HG03025 (cell line): Measurements from ENCODE around the gene LDLR.
"Not testable (repeated sequence)": the region's sequence is repeated elsewhere in the genome, so short reads cannot be mapped to it uniquely, and the experiment has no call there.

Experiments
- ATAC-seq: cut with Tn5 transposase; IDR thresholded peaks from one replicate; pipeline ENCODE4 v1.9.1; 2021; ENCODE audit warnings: mild to moderate bottlenecking, moderate library complexity; ENCODE audit not compliant: unreplicated experiment, low FRiP score

The LDLR gene

DNA sequence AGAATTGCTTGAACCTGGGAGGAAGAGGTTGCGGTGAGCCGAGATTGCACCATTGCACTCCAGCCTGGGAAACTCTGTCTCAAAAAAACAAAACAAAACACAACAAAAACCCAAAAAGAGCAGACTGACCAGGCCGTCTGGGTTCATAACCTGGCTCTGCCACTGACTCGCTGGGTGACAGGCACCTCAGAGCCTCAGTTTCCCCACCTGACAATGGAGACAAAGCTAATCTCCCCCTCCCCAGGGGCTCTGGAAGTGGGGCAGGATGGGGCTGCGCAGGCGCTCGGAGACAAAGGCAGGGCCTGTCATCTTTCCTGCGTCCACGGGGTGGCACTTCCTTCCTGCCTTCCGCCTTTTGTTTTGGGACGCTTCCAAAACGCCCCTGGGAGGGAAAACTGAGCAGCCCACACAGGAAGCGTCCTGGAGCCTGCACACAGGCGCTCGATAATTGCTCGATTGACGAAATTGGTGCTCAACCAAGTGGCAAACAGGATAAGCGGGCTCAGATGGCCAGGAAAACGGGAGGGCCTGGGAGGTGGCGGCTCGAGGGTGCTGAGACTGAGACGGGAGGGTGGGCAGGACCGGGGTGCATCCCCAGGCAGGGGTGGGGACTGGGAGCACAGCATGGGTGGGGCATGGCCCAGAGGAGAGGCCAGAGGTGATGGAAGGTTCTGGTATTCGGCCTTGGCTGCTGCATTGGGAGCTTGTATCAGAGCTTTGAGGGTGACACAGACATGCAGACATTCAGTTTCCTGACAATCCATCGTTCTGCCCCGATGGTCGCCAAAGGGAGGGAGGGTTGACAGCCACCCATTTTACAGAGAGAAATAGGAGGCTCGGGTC is 48.5 kb downstream of the LDLR start:
- ATAC-seq, result no peak

DNA sequence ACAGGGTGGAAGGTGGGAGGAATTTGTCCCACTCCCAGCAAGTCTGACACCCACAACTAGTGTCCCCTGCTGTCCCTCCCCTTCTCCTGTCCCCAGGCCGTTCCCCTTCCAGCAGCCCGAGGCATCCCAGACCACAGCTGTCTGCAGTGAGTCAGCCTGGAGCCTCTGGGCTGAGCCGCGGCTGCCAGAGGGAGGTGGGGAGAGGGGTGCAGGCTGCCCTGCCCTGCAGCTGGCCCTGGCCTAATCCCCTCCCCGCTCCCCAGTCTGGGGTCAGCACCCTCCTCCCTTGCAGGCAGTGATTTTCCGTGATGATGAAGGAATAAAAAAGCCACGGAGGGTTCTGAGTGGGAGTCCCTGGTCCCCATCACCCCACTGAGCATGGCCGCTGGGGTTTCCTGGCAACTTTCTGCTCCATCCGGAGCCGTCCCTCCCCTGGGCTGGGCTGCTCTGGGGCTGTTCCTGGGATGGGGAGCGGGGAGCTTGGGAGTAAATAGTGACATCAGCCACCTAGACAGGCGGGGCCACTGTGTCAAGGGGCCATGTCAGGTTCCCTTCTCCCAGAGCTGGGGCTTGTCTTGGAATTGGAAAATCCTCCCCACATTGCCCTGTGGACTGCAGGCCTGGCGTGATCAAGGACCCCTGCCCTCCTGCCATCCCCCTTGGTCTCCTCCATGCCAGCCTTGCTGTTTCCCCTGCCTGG is 49.5 kb downstream of the LDLR start:
- no peak for ATAC-seq

GRCh38 chr19:11140023-11140538 is 50.8 kb downstream of the LDLR start:
- ATAC-seq, result not testable (repeated sequence)

GRCh38 chr19:11140896-11141295 is 51.6 kb downstream of the LDLR start:
- no peak for ATAC-seq

- no peak for ATAC-seq
Observed at GRCh38 chr19:11141937-11142527, 52.8 kb downstream of the LDLR start.

DNA sequence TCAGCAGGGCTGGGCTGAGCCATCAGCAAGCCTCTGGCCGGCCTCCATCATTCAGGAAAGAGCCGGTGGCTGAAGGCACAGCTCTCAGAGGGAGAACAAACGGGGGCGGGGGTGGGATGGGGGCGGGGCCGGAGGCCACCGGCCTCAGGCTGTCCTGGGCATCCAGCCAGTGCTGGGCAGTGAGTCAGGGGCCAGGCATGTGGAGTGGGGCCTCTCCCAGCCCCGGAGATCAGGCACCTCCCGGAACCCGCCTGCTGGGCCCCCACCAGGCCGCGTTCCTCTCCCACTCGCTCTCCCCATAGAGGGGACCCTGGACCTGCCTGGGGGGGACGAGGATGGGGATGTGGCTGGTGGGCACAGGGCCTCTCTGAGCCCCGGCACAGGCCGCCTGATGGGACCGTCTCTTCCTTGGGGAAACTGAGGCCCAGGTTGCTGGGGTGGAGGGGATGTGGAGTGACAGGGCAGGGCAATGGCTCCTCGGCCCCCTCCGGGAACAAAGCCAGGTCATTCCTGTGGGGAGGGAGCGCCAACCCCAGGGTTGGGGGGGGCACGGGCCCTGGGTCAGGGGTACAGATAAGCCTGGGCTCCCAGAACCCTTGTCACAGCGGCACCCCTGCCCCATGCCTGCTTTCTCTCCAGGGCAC is 53.4 kb downstream of the LDLR start:
- ATAC-seq, result no peak

DNA sequence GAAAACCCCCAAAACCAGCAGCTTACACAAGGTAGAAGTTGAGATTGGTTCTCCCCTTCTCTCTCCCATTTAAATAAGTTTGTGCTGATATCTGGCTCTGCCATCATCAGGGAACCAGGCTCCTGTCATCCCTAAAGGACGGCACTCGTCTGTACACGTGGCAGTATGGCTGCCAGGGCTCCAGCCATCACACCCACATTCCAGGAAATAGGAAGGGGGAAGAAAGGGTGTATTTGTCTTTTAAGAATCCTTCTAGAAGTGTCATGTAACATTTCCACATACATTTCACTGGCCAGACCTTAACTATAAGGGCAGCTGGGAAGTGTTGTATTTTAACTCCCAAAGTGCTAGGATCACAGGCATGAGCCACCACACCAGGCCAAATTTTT is 56.3 kb downstream of the LDLR start:
- no peak for ATAC-seq

GRCh38 chr19:11148001-11148400 is 58.7 kb downstream of the LDLR start:
- no peak for ATAC-seq

- ATAC-seq, result no peak
Observed at GRCh38 chr19:11151181-11151580, 61.9 kb downstream of the LDLR start.

DNA sequence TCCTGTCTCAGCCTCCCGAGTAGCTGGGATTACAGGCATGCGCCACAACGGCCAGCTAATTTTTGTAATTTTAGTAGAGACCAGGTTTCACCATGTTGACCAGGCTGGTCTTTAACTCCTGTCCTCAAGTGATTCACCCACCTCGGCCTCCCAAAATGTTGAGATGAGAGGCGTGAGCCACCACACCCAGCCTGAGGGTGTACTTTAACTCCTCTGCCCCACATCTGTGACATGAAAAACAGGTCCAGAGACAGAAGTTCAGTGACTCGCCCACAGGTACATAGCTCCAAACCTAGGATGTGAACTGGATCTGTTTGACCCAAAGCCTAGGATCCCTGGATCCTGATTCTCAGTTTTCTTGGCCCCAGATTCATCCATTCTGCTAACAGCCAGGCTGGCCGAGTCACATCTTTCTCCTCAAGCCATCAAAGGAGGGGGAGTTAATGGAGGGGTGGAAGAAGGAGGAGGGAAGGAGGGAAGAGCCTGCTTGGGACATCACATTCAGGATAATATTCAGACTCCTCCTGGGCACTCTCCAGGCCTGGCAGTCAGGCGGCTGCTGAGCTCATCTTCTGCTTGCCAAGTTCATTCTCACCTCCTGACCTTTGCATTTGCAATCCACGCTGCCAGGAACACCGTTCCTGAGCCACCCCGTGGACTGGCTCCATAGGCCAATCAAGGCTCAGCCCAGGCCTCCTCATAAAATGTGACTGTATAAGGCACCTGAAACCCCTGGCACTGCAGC is 63.2 kb downstream of the LDLR start:
- ATAC-seq, result no peak

GRCh38 chr19:11154683-11155047 is 65.4 kb downstream of the LDLR start:
- ATAC-seq, result no peak

GRCh38 chr19:11155373-11156120 is 66.3 kb downstream of the LDLR start, which contains the start of gene SPC24:
TSS of gene SPC24 (minus strand) at chr19:11155782. CDS start at chr19:11155776, 6 bp downstream.
- ATAC-seq, result peak; percentile 85

DNA sequence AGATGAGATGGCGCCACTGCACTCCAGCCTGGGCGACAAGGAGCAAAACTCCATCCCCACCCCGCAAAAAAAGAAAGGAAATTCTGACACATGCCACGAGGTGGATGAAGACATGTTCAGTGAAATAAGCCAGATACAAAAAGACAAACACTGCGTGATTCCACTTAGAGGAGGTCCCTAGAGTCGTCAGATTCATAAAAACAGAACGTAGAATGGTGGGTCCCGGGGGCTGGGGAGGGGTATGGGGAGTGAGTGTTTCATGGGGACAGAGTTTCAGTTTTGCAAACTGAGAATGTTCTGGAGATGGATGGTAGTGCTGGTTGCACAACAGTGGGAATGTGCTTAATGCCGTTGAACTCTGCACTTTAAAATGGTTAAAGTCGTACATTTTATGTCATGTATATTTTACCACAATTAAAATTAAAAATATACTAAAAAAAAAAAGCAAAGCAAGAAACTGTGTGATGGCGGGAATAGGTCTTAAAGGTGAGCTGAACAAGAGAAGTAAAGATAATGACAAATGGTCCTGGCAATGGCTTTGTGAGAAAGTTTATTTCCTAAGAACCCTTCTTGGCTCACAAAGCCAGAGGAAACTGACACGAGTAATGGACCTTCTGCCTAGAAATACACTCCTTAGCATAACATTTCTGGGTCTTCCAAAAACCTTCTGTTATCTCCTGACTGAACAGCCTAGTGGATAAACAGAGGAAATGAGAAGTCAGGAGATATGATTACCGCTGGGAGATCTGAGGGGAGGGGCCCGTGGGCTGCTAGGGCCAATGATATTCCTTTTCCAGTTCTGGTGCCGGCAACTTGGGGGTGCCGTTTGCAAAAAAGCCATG is 70.6 kb downstream of the LDLR start:
- no peak for ATAC-seq

DNA sequence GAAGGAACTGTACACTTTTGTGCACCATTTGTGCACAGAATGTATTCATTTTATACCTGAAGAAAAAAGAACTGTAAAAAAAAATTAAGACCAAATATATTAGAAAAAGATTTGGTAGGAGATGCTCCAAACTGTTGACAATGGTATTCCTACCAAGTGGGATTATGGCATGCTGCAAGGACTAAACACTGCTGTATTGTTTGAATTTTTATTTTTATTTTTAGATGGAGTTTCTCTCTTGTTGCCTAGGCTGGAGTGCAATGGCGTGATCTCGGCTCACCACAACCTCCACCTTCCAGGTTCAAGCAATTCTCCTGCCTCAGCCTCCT is 71.1 kb downstream of the LDLR start:
- not testable (repeated sequence) for ATAC-seq

GRCh38 chr19:11164296-11164695 is 75.0 kb downstream of the LDLR start:
- no peak for ATAC-seq

- no peak for ATAC-seq
Observed at GRCh38 chr19:11164879-11165406, 75.7 kb downstream of the LDLR start.

DNA sequence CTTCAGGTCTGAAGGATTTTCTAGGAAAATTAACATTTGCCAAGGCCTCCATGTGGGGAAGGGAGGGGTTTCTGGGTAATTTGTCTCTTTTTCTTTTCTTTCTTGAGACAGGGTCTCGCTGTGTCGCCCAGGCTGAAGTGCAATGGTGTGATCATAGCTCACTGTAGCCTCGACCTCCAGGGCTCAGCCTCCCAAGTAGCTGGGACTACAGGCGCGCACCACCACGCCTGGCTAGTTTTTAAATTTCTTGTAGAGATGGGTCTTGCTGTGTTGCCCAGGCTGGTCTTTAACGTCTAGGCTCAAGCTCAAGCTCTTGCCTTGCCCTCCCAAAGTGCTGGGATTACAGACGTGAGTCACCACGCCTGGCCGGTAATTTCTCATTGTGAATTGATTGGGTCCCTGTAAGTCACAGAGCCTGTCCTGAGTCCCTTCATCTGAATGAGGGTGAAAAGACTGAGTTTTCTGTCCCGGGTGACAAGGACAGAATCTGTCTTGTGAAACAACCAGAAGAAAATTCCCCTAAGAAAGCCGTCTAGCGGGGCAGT is 76.3 kb downstream of the LDLR start:
- ATAC-seq, result no peak
